GM23248 (cell line): ENCODE results near the gene CLTRN. TPM values are rescaled to one million over a fixed set of nuclear protein-coding genes. Genes with fewer than 3 reads are reported as not detected.
A peak's percentile ranks its signal among the peaks of the same experiment; 100 is the strongest.

Source experiments
- DNase-seq: peaks from one replicate; pipeline ENCODE4 v3.0.0-alpha.2; 2015
- H2AFZ ChIP-seq: fragments of 200-600 bp; sonication (generic); 2 replicates; pipeline ENCODE4 v1.6.1; 2016; ENCODE audit warnings: antibody characterized with exemption
- H3F3A ChIP-seq: fragments of 200-600 bp; sonication (generic); 2 replicates; pipeline ENCODE4 v1.6.1; 2016; ENCODE audit warnings: mild to moderate bottlenecking, antibody characterized with exemption, mixed run types; ENCODE audit not compliant: insufficient read depth
- H3K27ac ChIP-seq: fragments of 200-600 bp; sonication (generic); 2 replicates; pipeline ENCODE4 v1.5.1; 2016; ENCODE audit warnings: mild to moderate bottlenecking
- H3K27me3 ChIP-seq: fragments of 200-600 bp; sonication (generic); replicated peaks from 2 replicates; pipeline ENCODE4 v1.6.1; 2016; ENCODE audit warnings: mild to moderate bottlenecking; ENCODE audit not compliant: insufficient read depth
- H3K36me3 ChIP-seq: fragments of 200-600 bp; sonication (generic); 2 replicates; pipeline ENCODE4 v1.6.1; 2016; ENCODE audit warnings: low read depth, mild to moderate bottlenecking
- H3K4me1 ChIP-seq: fragments of 200-600 bp; sonication (generic); 2 replicates; pipeline ENCODE4 v1.6.1; 2016; ENCODE audit warnings: mild to moderate bottlenecking; ENCODE audit not compliant: insufficient read depth
- H3K4me2 ChIP-seq: fragments of 200-600 bp; sonication (generic); one replicate; pipeline ENCODE4 v1.6.1; 2016; ENCODE audit warnings: mild to moderate bottlenecking; ENCODE audit not compliant: unreplicated experiment
- H3K4me3 ChIP-seq: fragments of 200-600 bp; sonication (generic); 2 replicates; pipeline ENCODE4 v1.5.1; 2016; ENCODE audit warnings: mild to moderate bottlenecking
- H3K79me2 ChIP-seq: fragments of 200-600 bp; sonication (generic); 2 replicates; pipeline ENCODE4 v1.6.1; 2016; ENCODE audit warnings: mild to moderate bottlenecking; ENCODE audit not compliant: insufficient read depth
- H3K9ac ChIP-seq: fragments of 200-600 bp; sonication (generic); 2 replicates; pipeline ENCODE4 v1.6.1; 2016; ENCODE audit warnings: mild to moderate bottlenecking
- H3K9me2 ChIP-seq: fragments of 200-600 bp; sonication (generic); 2 replicates; pipeline ENCODE4 v1.6.1; 2016; ENCODE audit warnings: mixed run types, mild to moderate bottlenecking, moderate library complexity; ENCODE audit not compliant: insufficient read depth
- H3K9me3 ChIP-seq: fragments of 200-600 bp; sonication (generic); one replicate; pipeline ENCODE4 v1.6.1; 2017; ENCODE audit warnings: low read depth
- H4K20me1 ChIP-seq: fragments of 200-600 bp; sonication (generic); 2 replicates; pipeline ENCODE4 v1.6.0; 2016; ENCODE audit not compliant: insufficient read depth
- EZH2 ChIP-seq: fragments of 200-600 bp; sonication (generic); IDR thresholded peaks from 2 replicates; pipeline ENCODE4 v1.6.1; 2018; ENCODE audit warnings: antibody characterized with exemption, mild to moderate bottlenecking; ENCODE audit not compliant: insufficient read depth, poor library complexity, severe bottlenecking
- EZH2phosphoT487 ChIP-seq: fragments of 200-600 bp; sonication (generic); IDR thresholded peaks from 2 replicates; pipeline ENCODE4 v1.6.1; 2018; ENCODE audit warnings: antibody characterized with exemption, moderate library complexity, mild to moderate bottlenecking, low read depth; ENCODE audit not compliant: insufficient read depth
- WGBS, 2 experiments: methylation state at CpG; one replicate each; pipeline ENCODE4 v1.1.6; 2015 to 2017; ENCODE audit warnings: low lambda C conversion rate in 2 of 2, low coverage in 1 of 2; ENCODE audit errors: missing lambda C conversion rate in 2 of 2; 5-methylcytosine and 5-hydroxymethylcytosine counted together
- in situ Hi-C: fragments of 300-500 bp; cut with MboI; formaldehyde crosslinking; loops from 2 replicates; pipeline ENCODE4 v1.15.0; 2020
- polyA plus RNA-seq: library from polyadenylated mRNA; unstranded; fragments of >200 nt; fragmentation: Nextera tagmentation; extraction: Ambion mirVana; gene quantifications from 2 replicates; pipeline ENCODE4 v1.2.1, GENCODE V29; 2016
- total RNA-seq: library from RNA; depleted of rRNA; stranded (reverse); fragments of >200 nt; shearing (Covaris generic); gene quantifications from 2 replicates; pipeline ENCODE4 v1.2.3, GENCODE V29; 2014

CLTRN gene
- total and polyA plus RNA-seq, 2 experiments from 2014 or later, result 0.23 to 0.43 TPM

DNA sequence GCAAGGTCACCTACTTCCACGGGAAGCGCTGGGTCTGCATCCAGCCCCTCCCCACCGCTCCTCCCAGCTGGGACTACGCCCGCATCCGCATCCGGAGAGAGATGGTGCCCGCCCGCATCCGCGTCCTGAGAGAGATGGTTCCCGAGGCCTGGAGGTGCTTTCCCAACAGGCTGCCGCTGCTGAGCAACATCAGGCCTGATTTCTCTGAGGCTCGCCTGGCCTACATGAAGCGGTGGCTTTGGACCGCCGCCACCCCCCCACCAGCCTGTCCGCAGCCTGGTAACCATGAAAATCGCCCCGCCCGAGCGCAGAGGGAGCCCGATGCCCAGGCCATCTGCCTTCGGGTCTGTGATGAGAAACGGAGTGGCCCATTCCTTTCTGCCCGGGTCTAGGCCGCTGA is 18.1 kb downstream of the CLTRN start:
- H3K36me3 ChIP-seq, result no peaks in the 10 kb centered on the region
- no peak overlapping the region for H2AFZ ChIP-seq
- DNase-seq, result no peak
- no peaks in the 10 kb centered on the region for H3K79me2 ChIP-seq
- 82% methylated on average over 20 of the region's 27 CpGs; no CpG with 5 or more reads in 1 of the 2 experiments for WGBS, 2 experiments
- no peak overlapping the region for H3K27ac ChIP-seq
- no peaks in the 10 kb centered on the region for H3K27me3 ChIP-seq
- no peaks in the 10 kb centered on the region for H3F3A ChIP-seq
- no peak for TF ChIP-seq EZH2
- no peak for TF ChIP-seq EZH2phosphoT487
- no peak overlapping the region for H3K4me3 ChIP-seq
- H3K9me2 ChIP-seq, result no peaks in the 10 kb centered on the region
- no peaks in the 10 kb centered on the region for H3K9me3 ChIP-seq
- in situ Hi-C loops, result no loop called here
- H3K4me2 ChIP-seq, result no peak overlapping the region
- H3K4me1 ChIP-seq, result no peaks in the 10 kb centered on the region
- H3K9ac ChIP-seq, result no peak overlapping the region
- no peaks in the 10 kb centered on the region for H4K20me1 ChIP-seq

DNA sequence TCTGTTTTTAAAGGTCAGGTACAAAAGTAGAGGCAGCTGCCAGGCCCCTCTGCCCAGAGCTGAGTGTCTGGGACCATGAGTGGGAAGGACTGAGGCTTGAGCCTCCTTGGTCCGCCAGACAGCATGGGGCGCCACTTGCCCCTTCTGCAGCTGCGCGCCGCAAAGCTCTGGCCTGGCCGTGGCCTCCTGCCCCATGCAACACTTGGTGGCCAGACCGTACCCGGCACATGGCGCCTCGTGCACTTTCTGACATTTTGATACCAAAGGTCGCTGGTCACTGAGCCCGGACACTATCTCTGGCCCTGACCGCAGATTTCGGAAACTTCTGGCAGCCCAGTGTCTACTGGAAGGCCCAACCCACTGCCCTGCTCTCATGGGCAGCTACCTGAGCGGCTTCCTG is 18.6 kb downstream of the CLTRN start:
- no peaks in the 10 kb centered on the region for H3K36me3 ChIP-seq
- H3K27ac ChIP-seq, result no peak overlapping the region
- 74 to 100% methylated on average over 2 to 8 of the region's 15 CpGs for WGBS, 2 experiments
- DNase-seq, result no peak
- no peaks in the 10 kb centered on the region for H3K79me2 ChIP-seq
- no peak overlapping the region for H3K4me3 ChIP-seq
- H3K27me3 ChIP-seq, result no peaks in the 10 kb centered on the region
- H2AFZ ChIP-seq, result no peak overlapping the region
- in situ Hi-C loops, result no loop called here
- no peak for TF ChIP-seq EZH2phosphoT487
- TF ChIP-seq EZH2, result no peak
- no peaks in the 10 kb centered on the region for H3K9me3 ChIP-seq
- H3K9me2 ChIP-seq, result no peaks in the 10 kb centered on the region
- H3K4me1 ChIP-seq, result no peaks in the 10 kb centered on the region
- H3F3A ChIP-seq, result no peaks in the 10 kb centered on the region
- H3K9ac ChIP-seq, result no peak overlapping the region
- H4K20me1 ChIP-seq, result no peaks in the 10 kb centered on the region
- no peak overlapping the region for H3K4me2 ChIP-seq

DNA sequence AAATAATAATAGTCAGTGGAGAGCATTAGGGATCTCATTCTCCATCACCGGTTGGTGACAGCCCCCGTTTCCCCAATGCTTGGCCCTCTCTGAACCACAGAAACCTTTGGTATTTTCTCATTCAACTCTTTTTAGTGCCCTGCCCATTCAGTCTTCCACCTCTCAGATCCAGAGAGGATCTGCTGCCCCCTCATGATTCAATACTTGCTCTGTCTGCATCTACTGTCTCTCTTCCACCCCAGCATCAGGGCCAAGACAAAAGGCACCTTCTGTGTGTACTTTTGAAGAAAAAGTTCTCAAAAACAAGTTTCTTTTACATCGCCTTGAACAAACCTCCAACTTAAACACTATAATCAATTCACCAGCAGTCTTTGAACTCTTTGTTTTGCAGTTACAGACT is 19.3 kb downstream of the CLTRN start:
- DNase-seq, result no peak
- no peaks in the 10 kb centered on the region for H3K36me3 ChIP-seq
- H4K20me1 ChIP-seq, result no peaks in the 10 kb centered on the region
- H3K4me3 ChIP-seq, result no peak overlapping the region
- no peak overlapping the region for H3K4me2 ChIP-seq
- in situ Hi-C loops, result no loop called here
- H3K4me1 ChIP-seq, result no peaks in the 10 kb centered on the region
- H2AFZ ChIP-seq, result no peak overlapping the region
- TF ChIP-seq EZH2 (no peak), EZH2phosphoT487 (no peak)
- WGBS, 2 experiments, result 35 to 36% methylated on average over 3 of the region's 3 CpGs
- no peaks in the 10 kb centered on the region for H3K9me3 ChIP-seq
- no peaks in the 10 kb centered on the region for H3F3A ChIP-seq
- H3K79me2 ChIP-seq, result no peaks in the 10 kb centered on the region
- no peak overlapping the region for H3K27ac ChIP-seq
- no peaks in the 10 kb centered on the region for H3K27me3 ChIP-seq
- no peak overlapping the region for H3K9ac ChIP-seq
- H3K9me2 ChIP-seq, result no peaks in the 10 kb centered on the region

DNA sequence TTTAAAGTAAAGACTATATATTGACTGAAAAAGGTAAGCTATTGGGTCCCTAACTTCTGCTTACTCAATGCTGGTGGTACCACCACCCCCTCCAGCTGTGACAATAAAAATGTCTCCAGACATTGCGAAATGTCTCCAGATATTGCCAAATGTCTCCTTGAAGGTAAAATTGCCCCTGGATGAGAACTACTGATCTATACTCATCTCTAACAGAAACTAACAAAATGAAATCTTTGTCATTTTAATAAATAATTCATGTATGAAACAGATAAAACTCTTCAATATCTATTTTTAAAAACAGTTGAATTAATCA is 20.1 kb downstream of the CLTRN start:
- in situ Hi-C loops, result no loop called here
- no peak for DNase-seq
- Histone ChIP-seq H3K36me3 (no peaks in the 10 kb centered on the region), H3K4me2 (no peak overlapping the region), H3K9ac (no peak overlapping the region), H3K9me2 (no peaks in the 10 kb centered on the region), H3K27ac (no peak overlapping the region), H4K20me1 (no peaks in the 10 kb centered on the region), H3K4me1 (no peaks in the 10 kb centered on the region), H3K4me3 (no peak overlapping the region), H3K9me3 (no peaks in the 10 kb centered on the region), H3K27me3 (no peaks in the 10 kb centered on the region), H3F3A (no peaks in the 10 kb centered on the region), H3K79me2 (no peaks in the 10 kb centered on the region), H2AFZ (no peak overlapping the region)
- TF ChIP-seq EZH2phosphoT487 (no peak), EZH2 (no peak)
- WGBS, 2 experiments, result 0 to 19% methylated on average over 1 of the region's 1 CpG

DNA sequence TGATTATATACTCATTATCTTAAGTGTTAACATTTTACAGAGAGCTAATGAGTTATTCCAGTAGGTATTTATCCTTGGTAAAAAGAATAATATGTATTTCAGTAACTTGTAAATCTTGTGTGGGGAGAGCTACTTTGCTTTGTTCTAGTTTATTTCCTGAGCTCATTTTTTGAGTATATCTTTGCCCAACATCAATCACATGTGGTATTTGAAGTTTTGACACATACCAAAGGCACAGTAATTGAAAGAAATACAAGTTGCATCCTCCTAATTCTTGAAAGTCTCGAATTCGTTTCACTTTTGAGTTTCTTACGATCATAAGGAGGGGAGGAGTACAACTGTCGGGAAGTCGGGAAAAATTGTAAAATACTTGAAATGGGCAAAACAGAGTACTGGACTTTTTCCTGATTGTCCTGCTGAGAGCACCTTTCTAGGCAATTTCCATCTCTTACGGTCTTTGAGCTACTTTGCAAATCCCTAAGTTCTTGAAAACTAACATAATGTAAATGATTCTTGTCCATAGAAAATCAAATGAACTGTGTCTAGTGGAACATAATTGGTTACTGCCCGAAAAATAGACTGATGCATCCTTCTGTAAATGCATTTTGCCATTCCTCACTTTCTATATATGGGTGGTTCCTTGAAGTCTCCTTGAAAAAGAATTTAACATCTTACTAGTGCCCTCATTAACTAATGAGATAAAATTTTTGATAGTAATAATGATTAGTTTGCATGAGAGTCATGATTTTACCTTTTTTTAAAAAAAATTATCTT is 20.6 kb downstream of the CLTRN start:
- Histone ChIP-seq H3K36me3 (no peaks in the 10 kb centered on the region), H3K9me3 (no peaks in the 10 kb centered on the region), H3K4me2 (no peak overlapping the region), H3K4me1 (no peaks in the 10 kb centered on the region), H4K20me1 (no peaks in the 10 kb centered on the region), H3K9ac (no peak overlapping the region), H3K9me2 (no peaks in the 10 kb centered on the region), H3K27ac (no peak overlapping the region), H2AFZ (no peak overlapping the region), H3K27me3 (no peaks in the 10 kb centered on the region), H3K79me2 (no peaks in the 10 kb centered on the region), H3F3A (no peaks in the 10 kb centered on the region), H3K4me3 (no peak overlapping the region)
- in situ Hi-C loops, result no loop called here
- TF ChIP-seq EZH2 (peak; percentile 57), EZH2phosphoT487 (no peak)
- 20 to 40% methylated on average over 3 to 7 of the region's 7 CpGs for WGBS, 2 experiments
- DNase-seq, result no peak
